ENCODE results near the gene CP. TPM values are rescaled to one million over a fixed set of nuclear protein-coding genes. Genes with fewer than 3 reads are reported as not detected.

The CP gene
- total and polyA plus RNA-seq, 9 of the 15 experiments (the other 6 are each of a cell fraction or from before 2014, with no cell fraction given), result 0.30 to 0.75 TPM; not detected in 7

GRCh38 chr3:149129326-149130205 is 92.1 kb downstream of the CP start, which contains the start of gene HPS3 (continued):
- TF ChIP-seq, protein P1, sequence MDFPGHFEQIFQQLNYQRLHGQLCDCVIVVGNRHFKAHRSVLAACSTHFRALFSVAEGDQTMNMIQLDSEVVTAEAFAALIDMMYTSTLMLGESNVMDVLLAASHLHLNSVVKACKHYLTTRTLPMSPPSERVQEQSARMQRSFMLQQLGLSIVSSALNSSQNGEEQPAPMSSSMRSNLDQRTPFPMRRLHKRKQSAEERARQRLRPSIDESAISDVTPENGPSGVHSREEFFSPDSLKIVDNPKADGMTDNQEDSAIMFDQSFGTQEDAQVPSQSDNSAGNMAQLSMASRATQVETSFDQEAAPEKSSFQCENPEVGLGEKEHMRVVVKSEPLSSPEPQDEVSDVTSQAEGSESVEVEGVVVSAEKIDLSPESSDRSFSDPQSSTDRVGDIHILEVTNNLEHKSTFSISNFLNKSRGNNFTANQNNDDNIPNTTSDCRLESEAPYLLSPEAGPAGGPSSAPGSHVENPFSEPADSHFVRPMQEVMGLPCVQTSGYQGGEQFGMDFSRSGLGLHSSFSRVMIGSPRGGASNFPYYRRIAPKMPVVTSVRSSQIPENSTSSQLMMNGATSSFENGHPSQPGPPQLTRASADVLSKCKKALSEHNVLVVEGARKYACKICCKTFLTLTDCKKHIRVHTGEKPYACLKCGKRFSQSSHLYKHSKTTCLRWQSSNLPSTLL (IDR thresholded peaks at IDR 0.05), result no peak
- TF ChIP-seq MTF1 (CRISPR knock-in tag; IDR thresholded peaks at IDR 0.05; ENCODE audit: borderline replicate concordance), result no peak
- TF ChIP-seq KDM5B (IDR thresholded peaks at IDR 0.05; ENCODE audit: insufficient replicate concordance, low read depth, low read length), result peak; percentile 87
- no peak for TF ChIP-seq CCAR2 (IDR thresholded peaks at IDR 0.05; ENCODE audit: low read depth, low read length)
- no peak for TF ChIP-seq DNMT1 (IDR thresholded peaks at IDR 0.05)
- TF ChIP-seq E4F1 (CRISPR knock-in tag; IDR thresholded peaks at IDR 0.05; ENCODE audit: borderline replicate concordance), result no peak
- TF ChIP-seq MLX (CRISPR knock-in tag; conservative IDR thresholded peaks at IDR 0.05), result no peak
- TF ChIP-seq ZBED1 (IDR thresholded peaks at IDR 0.05), result no peak
- TF ChIP-seq ZNF384 (IDR thresholded peaks at IDR 0.05; ENCODE audit: low read depth, low read length), result no peak; the same call in 1 of the 2 replicates
- TF ChIP-seq ZNF197 (CRISPR knock-in tag; IDR thresholded peaks at IDR 0.05; ENCODE audit: low read depth), result no peak
- 0 out of 2 replicates have a peak, but pooled peaks have one; percentile 16 for TF ChIP-seq PHB (CRISPR knock-in tag; IDR thresholded peaks at IDR 0.05)
- TF ChIP-seq RBM15 (IDR thresholded peaks at IDR 0.05; ENCODE audit: insufficient read depth, low read length), result no peak
- TF ChIP-seq EGR1 (conservative IDR thresholded peaks at IDR 0.05), result 0 out of 2 replicates have a peak, but pooled peaks have one; percentile 1
- no peak; the same call in 1 of the 2 replicates for TF ChIP-seq THAP12 (CRISPR knock-in tag; IDR thresholded peaks at IDR 0.05)
- TF ChIP-seq MAFG (tag; conservative IDR thresholded peaks at IDR 0.05), result no peak
- TF ChIP-seq GATA2 (CRISPR knock-in tag; IDR thresholded peaks at IDR 0.05), result no peak
- TF ChIP-seq PRPF4 (IDR thresholded peaks at IDR 0.05; ENCODE audit: insufficient read depth, low read depth, low read length, poor library complexity, severe bottlenecking), result no peak
- TF ChIP-seq MTA1 (IDR thresholded peaks at IDR 0.05; ENCODE audit: borderline replicate concordance), result no peak
- TF ChIP-seq SOX6 (IDR thresholded peaks at IDR 0.05), result peak; percentile 52; the same call in 1 of the 2 replicates
